Ovary (tissue), 9 donors: ENCODE measurements around the gene FOLR3. TPM values are rescaled to one million over a fixed set of nuclear protein-coding genes. Genes with fewer than 3 reads are reported as not detected.
"Not testable (repeated sequence)": the region's sequence is repeated elsewhere in the genome, so short reads cannot be mapped to it uniquely, and the experiment has no call there.

Experiments used
- DNase-seq, 5 donors: peaks; one replicate each; pipeline ENCODE4 v3.0.0-alpha.2; 2019 to 2020
- H3K27ac ChIP-seq, 2 donors: fragments of 200-600 bp; one replicate each; pipeline versions ENCODE4 v1.5.1 to v1.8.0; 2019 to 2022
- H3K27me3 ChIP-seq: fragments of 200-600 bp; one replicate; pipeline ENCODE4 v1.8.0; 2022
- H3K36me3 ChIP-seq: fragments of 200-600 bp; sonication (generic); one replicate; pipeline ENCODE4 v1.5.1; 2019
- H3K4me1 ChIP-seq: one replicate; pipeline ENCODE4 v1.8.1; 2013; ENCODE audit warnings: mild to moderate bottlenecking, moderate library complexity; ENCODE audit not compliant: insufficient read depth
- H3K4me3 ChIP-seq: fragments of 200-600 bp; sonication (generic); one replicate; pipeline ENCODE4 v1.5.1; 2017
- H3K9me3 ChIP-seq, 2 donors: fragments of 200-600 bp in 1 of 2; sonication (generic) in 1 of 2; one replicate each; pipeline versions ENCODE4 v1.5.1 to v1.8.1; 2013 to 2019; ENCODE audit warnings: mild to moderate bottlenecking in 1 of 2, moderate library complexity in 1 of 2
- CTCF ChIP-seq, 3 donors: fragments of 450-650 bp in 2 of 3; fragments of 200-600 bp in 1 of 3; IDR thresholded peaks; one replicate each; pipeline versions ENCODE4 v1.5.1 to v1.8.0; 2016 to 2022; ENCODE audit warnings: antibody characterized with exemption in 3 of 3, mild to moderate bottlenecking in 1 of 3
- EP300 ChIP-seq: sonication (generic); formaldehyde crosslinking; IDR thresholded peaks from one replicate; pipeline ENCODE4 v1.6.1; 2017; ENCODE audit warnings: antibody characterized with exemption
- POLR2A ChIP-seq: fragments of 450-650 bp; IDR thresholded peaks from one replicate; pipeline ENCODE4 v1.6.1; 2017; ENCODE audit warnings: antibody characterized with exemption, mild to moderate bottlenecking, moderate library complexity
- WGBS, 3 donors: extraction: QIAGEN DNeasy Blood & Tissue Kit in 1 of 3; methylation state at CpG; one replicate each; pipeline versions ENCODE4 v1.1.5 to v1.1.7; 2013 to 2017; 5-methylcytosine and 5-hydroxymethylcytosine counted together
- intact Hi-C, 4 donors: fragments of 100-400 bp; cut with DNase I; formaldehyde crosslinking; loops; one replicate each; pipeline versions ENCODE4 v1.11.0 to v1.15.1; 2022 to 2023
- polyA plus RNA-seq, 2 donors: library from polyadenylated mRNA; stranded (reverse); fragments of 200-250 nt in 1 of 2; fragments of 350-450 nt in 1 of 2; fragmentation: Illumina TruSeq in 1 of 2; extraction: RNeasy Lipid Tissue Mini Kit (QIAGEN cat#74804) in 1 of 2; gene quantifications; one replicate each; pipeline ENCODE4 v1.2.3, GENCODE V29; 2013 to 2014
- total RNA-seq, 7 donors: library from RNA; depleted of rRNA in 2 of 7; stranded (reverse); fragments of >200 nt in 2 of 7; fragmentation: NEBNext Ultra II Directional in 3 of 7; extraction: Animal tissue kit (Norgen Biotek cat#: 25700) in 3 of 7; gene quantifications; one replicate each; pipeline versions ENCODE4 v1.1.0 to v1.2.4, GENCODE V29; 2016 to 2023
- donor health status: DM: no; HTN: no; CAD: no; lungs with moderate emphysema.
- donor health status: DM: no; HTN: no; CAD: no.
- donor health status: Bipolar disorder and iron deficiency.
- donor health status: DM: yes; HTN: yes; CAD: no.
- donor health status: DM: no; HTN: no; CAD: no.
- donor health status: DM: yes; HTN: yes; CAD: no.

Gene FOLR3
- total and polyA plus RNA-seq, 9 donors: not detected

- Histone ChIP-seq H3K9me3 (no peaks in the 10 kb centered on the region), H3K4me3 (no peak overlapping the region), H3K27me3 (no peaks in the 10 kb centered on the region), H3K36me3 (no peaks in the 10 kb centered on the region), H3K27ac (no peak overlapping the region), H3K4me1 (no peaks in the 10 kb centered on the region)
- no peak for TF ChIP-seq CTCF (IDR thresholded peaks at IDR 0.05)
- no peak for TF ChIP-seq POLR2A
- no peak for TF ChIP-seq EP300
- no peak for DNase-seq
- WGBS, 3 donors: 88 to 100% (median 91%) methylated on average over 2 of the region's 2 CpGs
- intact Hi-C loops: no loop called here
These were observed 5.1 kb downstream of the FOLR3 start for GRCh38 chr11:72140661-72141060.

DNA sequence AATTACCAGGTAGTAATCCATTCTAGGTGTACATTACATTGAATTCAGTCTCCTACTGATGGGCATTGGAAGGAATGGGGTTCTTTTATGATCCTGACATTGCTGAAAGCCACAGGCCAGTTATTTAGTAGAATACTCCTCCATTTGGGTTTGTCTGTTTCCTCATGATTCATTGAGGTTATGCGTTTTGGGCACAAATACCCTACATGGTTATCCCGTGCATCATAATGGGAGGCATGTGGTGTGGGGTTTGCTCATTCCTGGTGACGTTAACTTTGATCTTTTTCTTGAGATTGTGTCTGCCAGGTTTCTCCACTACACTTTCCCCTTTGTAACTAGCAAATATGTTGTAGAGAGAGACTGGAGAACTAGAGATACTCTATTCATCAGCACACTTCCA, 5.5 kb downstream of the FOLR3 start:
- Histone ChIP-seq H3K9me3 (no peaks in the 10 kb centered on the region), H3K4me3 (no peak overlapping the region), H3K27ac (no peak overlapping the region), H3K4me1 (no peaks in the 10 kb centered on the region), H3K36me3 (no peaks in the 10 kb centered on the region), H3K27me3 (no peaks in the 10 kb centered on the region)
- no peak for DNase-seq
- no peak for TF ChIP-seq POLR2A
- TF ChIP-seq EP300: no peak
- intact Hi-C loops: no loop called here
- WGBS, 3 donors: 63 to 69% (median 64%) methylated on average over 3 of the region's 3 CpGs

DNA sequence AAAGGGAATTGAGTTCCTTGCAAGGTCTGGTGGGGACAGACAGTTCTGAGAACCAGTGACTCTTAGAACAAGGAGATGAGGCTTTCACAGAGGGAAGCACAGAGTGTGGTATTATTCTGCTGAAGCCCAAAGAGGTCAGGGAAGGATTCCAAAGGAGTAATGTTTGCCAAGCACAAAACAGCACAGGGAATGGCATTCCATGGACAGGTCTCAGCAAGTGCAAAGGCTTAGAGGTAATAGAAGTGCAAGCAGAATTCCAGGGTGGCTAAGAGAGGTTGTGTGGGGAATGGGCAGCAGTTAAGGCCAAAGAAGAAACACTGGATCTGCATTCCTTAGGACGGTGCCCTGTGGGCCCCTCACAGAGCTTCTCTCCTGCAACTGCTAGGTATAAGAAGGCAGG, 6.6 kb downstream of the FOLR3 start:
- intact Hi-C loops, H3K9me3 ChIP-seq, H3K27me3 ChIP-seq, DNase-seq, H3K4me3 ChIP-seq, H3K27ac ChIP-seq, H3K4me1 ChIP-seq, H3K36me3 ChIP-seq: not testable (repeated sequence)
- WGBS, 3 donors: 30 to 47% (median 31%) methylated on average over 1 of the region's 1 CpG

DNA sequence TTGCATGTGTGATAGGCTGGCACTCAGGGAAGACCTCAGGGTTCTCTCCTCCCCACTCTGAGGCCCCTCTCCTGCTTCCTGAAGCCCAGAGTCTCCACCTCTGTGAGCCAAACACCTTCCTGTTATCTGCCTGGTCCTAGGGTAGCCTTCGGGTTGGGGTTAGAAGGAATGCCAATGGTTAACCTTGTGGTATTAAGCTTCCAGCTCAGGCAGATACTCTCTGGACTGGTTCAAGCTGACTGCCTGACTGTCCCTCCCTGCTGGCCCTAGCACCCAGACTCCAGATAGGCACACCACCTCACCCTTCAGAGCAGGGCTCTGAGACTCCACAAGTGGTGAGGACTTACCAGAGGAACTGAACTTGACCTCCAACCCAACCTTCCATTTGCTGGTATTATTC, 7.0 kb downstream of the FOLR3 start:
- H3K27ac ChIP-seq, DNase-seq, H3K4me1 ChIP-seq, H3K9me3 ChIP-seq, H3K36me3 ChIP-seq, H3K27me3 ChIP-seq, intact Hi-C loops, H3K4me3 ChIP-seq: not testable (repeated sequence)
- 33 to 40% methylated on average over 1 of the region's 1 CpG; no CpG with 5 or more reads in 1 of the 3 donors for WGBS, 3 donors

GRCh38 chr11:72144807-72145565, 9.5 kb downstream of the FOLR3 start:
- no peaks in the 10 kb centered on the region for H3K9me3 ChIP-seq
- TF ChIP-seq CTCF (IDR thresholded peaks at IDR 0.05) (no peak), POLR2A (no peak), EP300 (no peak)
- no peaks in the 10 kb centered on the region for H3K27me3 ChIP-seq
- DNase-seq: no peak
- H3K4me1 ChIP-seq: no peaks in the 10 kb centered on the region
- no peak overlapping the region for H3K4me3 ChIP-seq
- no peak overlapping the region for H3K27ac ChIP-seq
- H3K36me3 ChIP-seq: no peaks in the 10 kb centered on the region
- 77 to 88% (median 79%) methylated on average over 4 of the region's 4 CpGs for WGBS, 3 donors
- intact Hi-C loops: no loop called here

GRCh38 chr11:72146625-72147024, 11.1 kb downstream of the FOLR3 start:
- Histone ChIP-seq H3K27me3 (no peaks in the 10 kb centered on the region), H3K9me3 (no peaks in the 10 kb centered on the region), H3K4me1 (no peaks in the 10 kb centered on the region), H3K4me3 (no peak overlapping the region), H3K27ac (no peak overlapping the region), H3K36me3 (no peaks in the 10 kb centered on the region)
- 32 to 76% (median 43%) methylated on average over 2 of the region's 2 CpGs for WGBS, 3 donors
- intact Hi-C loops: no loop called here
- DNase-seq: no peak
- no peak for TF ChIP-seq POLR2A
- TF ChIP-seq CTCF (IDR thresholded peaks at IDR 0.05): no peak
- no peak for TF ChIP-seq EP300
